ENCODE measurements around the gene PCNX3. TPM values are rescaled to one million over a fixed set of nuclear protein-coding genes. Genes with fewer than 3 reads are reported as not detected.
A peak's percentile ranks its signal among the peaks of the same experiment; 100 is the strongest.

Gene PCNX3
- total RNA-seq, 1 donor from 2014 or later: 61.9 TPM

GRCh38 chr11:65613091-65613928 is 2.3 kb upstream of the PCNX3 start:
- DNase-seq (ENCODE audit: low read depth): no peak
- H3K36me3 ChIP-seq (ENCODE audit: control insufficient read depth, insufficient read depth, low read length): no peaks in the 10 kb centered on the region
- TF ChIP-seq, protein P1, sequence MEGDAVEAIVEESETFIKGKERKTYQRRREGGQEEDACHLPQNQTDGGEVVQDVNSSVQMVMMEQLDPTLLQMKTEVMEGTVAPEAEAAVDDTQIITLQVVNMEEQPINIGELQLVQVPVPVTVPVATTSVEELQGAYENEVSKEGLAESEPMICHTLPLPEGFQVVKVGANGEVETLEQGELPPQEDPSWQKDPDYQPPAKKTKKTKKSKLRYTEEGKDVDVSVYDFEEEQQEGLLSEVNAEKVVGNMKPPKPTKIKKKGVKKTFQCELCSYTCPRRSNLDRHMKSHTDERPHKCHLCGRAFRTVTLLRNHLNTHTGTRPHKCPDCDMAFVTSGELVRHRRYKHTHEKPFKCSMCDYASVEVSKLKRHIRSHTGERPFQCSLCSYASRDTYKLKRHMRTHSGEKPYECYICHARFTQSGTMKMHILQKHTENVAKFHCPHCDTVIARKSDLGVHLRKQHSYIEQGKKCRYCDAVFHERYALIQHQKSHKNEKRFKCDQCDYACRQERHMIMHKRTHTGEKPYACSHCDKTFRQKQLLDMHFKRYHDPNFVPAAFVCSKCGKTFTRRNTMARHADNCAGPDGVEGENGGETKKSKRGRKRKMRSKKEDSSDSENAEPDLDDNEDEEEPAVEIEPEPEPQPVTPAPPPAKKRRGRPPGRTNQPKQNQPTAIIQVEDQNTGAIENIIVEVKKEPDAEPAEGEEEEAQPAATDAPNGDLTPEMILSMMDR (IDR thresholded peaks at IDR 0.05; ENCODE audit: insufficient read depth, low read length, poor library complexity, severe bottlenecking): no peak
- H3K4me3 ChIP-seq (ENCODE audit: low read depth, low read length): peak overlapping the region; percentile 75
- H3K27me3 ChIP-seq (ENCODE audit: control insufficient read depth, insufficient read depth, low read length): no peaks in the 10 kb centered on the region

DNA sequence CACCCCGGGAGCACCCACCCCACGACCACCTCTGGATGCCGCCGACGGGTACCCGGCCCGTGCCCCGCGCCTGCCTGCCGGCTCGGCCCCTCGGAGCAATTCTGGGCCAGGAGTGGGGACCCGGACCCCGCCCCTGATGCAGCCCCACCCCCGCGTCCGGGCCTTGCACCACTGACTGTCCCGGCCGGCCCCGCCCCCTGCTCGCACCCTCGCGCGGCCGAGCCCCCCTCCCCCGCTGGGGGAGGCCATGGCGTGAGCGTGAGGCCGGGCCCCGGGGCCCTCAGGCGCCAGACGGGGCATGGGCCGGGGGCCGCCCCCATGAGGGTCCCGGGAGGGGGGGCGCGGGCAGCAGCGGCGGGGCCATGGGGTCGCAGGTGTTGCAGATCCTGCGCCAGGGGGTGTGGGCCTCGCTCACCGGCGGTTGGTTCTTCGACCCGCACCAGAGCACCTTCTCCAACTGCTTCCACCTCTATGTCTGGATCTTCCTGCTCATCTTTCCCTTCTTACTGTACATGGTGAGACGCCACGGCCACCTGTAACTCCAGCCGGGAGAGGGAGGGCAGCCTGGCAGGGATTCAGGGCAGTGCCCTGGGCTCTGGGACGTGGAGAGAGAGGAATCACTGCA is 486 bp downstream of the PCNX3 start:
- Histone ChIP-seq H3K4me3 (ENCODE audit: low read depth, low read length) (peak overlapping the region; percentile 93), H3K36me3 (ENCODE audit: control insufficient read depth, insufficient read depth, low read length) (peaks cover 3% of the 10 kb centered on the region), H3K27me3 (ENCODE audit: control insufficient read depth, insufficient read depth, low read length) (no peaks in the 10 kb centered on the region)
- TF ChIP-seq, protein P1 (IDR thresholded peaks at IDR 0.05; ENCODE audit: insufficient read depth, low read length, poor library complexity, severe bottlenecking): no peak
- no peak for DNase-seq (ENCODE audit: low read depth)

GRCh38 chr11:65616575-65617001 is 1.0 kb downstream of the PCNX3 start:
- peaks cover 3% of the 10 kb centered on the region for H3K36me3 ChIP-seq (ENCODE audit: control insufficient read depth, insufficient read depth, low read length)
- DNase-seq (ENCODE audit: low read depth): no peak

GRCh38 chr11:65617136-65617850 is 1.7 kb downstream of the PCNX3 start:
- no peak for DNase-seq (ENCODE audit: low read depth)
- TF ChIP-seq, protein P1 (IDR thresholded peaks at IDR 0.05; ENCODE audit: insufficient read depth, low read length, poor library complexity, severe bottlenecking): no peak
- Histone ChIP-seq H3K36me3 (ENCODE audit: control insufficient read depth, insufficient read depth, low read length) (peaks cover 3% of the 10 kb centered on the region), H3K4me3 (ENCODE audit: low read depth, low read length) (no peak overlapping the region), H3K27me3 (ENCODE audit: control insufficient read depth, insufficient read depth, low read length) (no peaks in the 10 kb centered on the region)

More at GRCh38 chr11:65616575-65617001, 1.0 kb downstream of the PCNX3 start:
- no peaks in the 10 kb centered on the region for H3K27me3 ChIP-seq (ENCODE audit: control insufficient read depth, insufficient read depth, low read length)
- TF ChIP-seq, protein P1 (IDR thresholded peaks at IDR 0.05; ENCODE audit: insufficient read depth, low read length, poor library complexity, severe bottlenecking): no peak
- H3K4me3 ChIP-seq (ENCODE audit: low read depth, low read length): peak overlapping the region; percentile 93

- DNase-seq (ENCODE audit: low read depth): no peak
- Histone ChIP-seq H3K36me3 (ENCODE audit: control insufficient read depth, insufficient read depth, low read length) (peaks cover 3% of the 10 kb centered on the region), H3K27me3 (ENCODE audit: control insufficient read depth, insufficient read depth, low read length) (no peaks in the 10 kb centered on the region), H3K4me3 (ENCODE audit: low read depth, low read length) (no peak overlapping the region)
- TF ChIP-seq, protein P1 (IDR thresholded peaks at IDR 0.05; ENCODE audit: insufficient read depth, low read length, poor library complexity, severe bottlenecking): no peak
Observed at GRCh38 chr11:65617990-65618751, 2.6 kb downstream of the PCNX3 start.

Data from kidney epithelial cell (primary cell).